Effector CD8-positive, alpha-beta T cell (primary cell): ENCODE data around the gene APOF.
"Not testable (repeated sequence)": the region's sequence is repeated elsewhere in the genome, so short reads cannot be mapped to it uniquely, and the experiment has no call there.

Source experiments
- DNase-seq: peaks from one replicate; lab custom pipeline; 2025; lab: John Stamatoyannopoulos, UW

The APOF gene

GRCh38 chr12:56332512-56333196 is 30.0 kb downstream of the APOF start:
- DNase-seq = no peak

DNA sequence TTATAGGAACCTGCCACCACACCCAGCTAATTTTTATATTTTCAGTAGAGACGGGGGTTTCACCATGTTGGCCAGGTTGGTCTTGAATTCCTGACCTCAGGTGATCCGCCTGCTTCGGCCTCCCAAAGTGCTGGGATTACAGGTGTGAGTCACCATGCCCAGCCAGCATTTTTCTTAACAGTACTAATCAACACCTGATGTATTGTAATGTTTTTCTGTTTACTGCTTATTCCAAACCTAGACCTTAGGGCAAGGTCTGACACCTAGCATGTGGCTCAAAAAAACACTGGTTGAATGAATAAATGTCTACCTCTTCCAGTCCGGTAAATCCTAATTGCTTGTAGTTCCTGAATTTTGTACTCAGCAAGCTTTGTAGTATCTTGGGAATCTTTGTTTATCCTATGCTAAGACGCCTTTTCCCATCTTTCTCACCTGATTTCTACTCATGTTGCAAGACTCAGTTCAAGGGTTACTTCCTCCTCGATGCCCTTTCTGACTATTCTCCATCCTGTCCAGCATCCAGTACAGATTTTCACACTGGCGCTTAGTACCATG is 31.6 kb downstream of the APOF start:
- no peak for DNase-seq

DNA sequence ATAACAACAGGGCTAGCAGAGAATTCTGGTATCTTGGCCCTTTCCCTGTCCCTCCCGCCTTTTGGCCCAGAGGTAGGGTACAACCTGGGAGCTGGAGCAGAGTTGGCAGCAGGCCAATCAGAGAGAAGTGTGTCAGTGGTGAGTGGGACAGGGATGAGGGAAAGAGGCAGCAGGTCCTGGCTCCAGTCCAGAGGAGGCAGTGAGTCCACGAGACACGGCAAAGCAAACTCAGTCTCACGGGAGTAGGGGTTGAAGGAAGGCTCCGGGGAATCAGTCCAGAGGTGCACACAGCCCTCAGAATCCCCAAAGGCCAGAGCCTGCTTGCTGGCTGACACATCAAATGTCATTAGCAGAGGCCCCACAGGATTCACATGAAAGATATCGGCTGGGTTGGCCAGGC is 36.1 kb downstream of the APOF start:
- no peak for DNase-seq

DNA sequence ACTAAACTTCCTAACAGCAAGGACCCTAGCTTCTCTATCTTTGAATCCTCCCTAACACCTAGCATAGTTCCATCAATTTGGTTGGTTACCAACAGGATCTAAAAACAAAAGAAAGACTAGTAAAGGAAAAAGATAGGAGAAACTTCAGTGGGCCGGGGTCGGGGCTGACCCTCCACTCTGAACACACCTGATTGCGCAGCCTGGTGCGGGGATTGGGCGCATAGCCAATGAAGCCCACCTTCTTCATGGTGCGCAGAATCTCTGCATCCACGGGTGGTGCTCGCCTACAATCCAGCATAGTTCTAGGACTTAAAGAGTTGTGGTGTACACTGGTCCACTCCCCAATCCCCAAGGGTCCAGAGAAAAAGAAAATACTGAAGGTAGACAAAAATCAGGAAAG is 36.5 kb downstream of the APOF start:
- no peak for DNase-seq

- no peak for DNase-seq
Observed at GRCh38 chr12:56324206-56324605, 38.5 kb downstream of the APOF start.

- DNase-seq = not testable (repeated sequence)
Observed at GRCh38 chr12:56321610-56322009, 41.0 kb downstream of the APOF start.

DNA sequence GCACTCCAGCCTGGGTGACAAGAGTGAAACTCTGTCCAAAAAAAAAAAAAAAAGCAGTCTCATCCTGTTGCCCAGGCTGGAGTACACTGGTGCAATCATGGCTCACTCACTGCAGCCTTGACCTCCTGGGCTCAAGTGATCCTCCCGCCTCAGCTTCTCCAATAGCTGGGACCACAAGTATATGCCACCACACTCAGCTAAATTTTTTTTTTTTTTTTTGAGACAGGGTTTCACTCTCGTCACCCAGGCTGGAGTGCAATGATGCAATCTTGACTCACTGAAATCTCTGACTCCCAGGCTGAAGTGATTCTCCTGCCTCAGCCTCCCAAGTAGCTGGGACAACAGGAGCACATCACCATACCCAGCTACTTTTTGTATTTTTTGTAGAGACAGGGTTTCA is 41.6 kb downstream of the APOF start:
- DNase-seq = no peak

GRCh38 chr12:56317675-56318074 is 45.0 kb downstream of the APOF start:
- no peak for DNase-seq

DNA sequence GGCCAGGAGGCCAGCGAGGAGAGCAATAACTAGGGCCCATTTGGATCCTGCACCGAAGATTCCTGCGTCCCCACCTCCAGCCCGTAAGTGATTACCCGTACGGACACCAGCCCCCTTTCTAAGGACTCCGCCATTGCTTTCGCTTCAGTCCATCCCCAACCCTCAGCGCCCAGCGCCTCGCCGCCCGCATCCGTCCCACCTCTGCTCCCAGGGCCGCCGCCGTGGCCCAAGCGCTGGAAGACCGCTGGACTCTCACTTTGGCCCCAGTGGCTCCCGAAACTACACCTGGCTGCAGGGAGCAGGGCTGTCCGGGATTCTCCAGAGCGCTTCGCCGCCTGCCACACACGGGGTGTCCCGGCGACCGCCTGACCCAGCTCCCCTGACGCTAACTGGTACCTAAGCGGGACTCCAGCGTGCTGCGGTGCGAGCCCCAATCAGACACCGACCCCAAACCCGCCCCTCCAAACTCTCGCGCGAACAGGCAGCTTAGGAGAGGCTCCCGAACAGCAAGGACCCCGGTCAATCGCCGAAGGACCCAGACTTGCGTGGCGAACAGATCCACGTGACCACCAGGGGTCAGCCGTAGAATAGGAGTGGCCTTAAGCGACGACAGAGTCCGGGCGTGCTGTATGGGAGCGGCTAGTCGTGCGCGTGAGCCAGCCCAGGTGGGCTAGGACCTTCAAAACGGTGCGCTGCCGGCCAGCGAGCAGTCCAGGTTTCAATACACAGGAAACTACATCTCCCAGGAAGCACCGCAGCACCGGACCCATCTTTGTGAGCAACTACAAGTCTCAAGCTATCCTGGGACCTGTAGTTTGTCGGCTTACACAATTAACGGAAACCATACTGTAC is 46.8 kb downstream of the APOF start, which contains the start of gene CNPY2:
CNPY2 (minus strand) TSS at position 367 of the 852 bp plus-strand sequence. CDS start 771 bp downstream, outside the sequence.
- DNase-seq = peak; percentile 91

GRCh38 chr12:56315249-56315621 is 47.4 kb downstream of the APOF start:
- DNase-seq = no peak

- no peak for DNase-seq
Observed at GRCh38 chr12:56311003-56311402, 51.7 kb downstream of the APOF start.
